ENCODE measurements around the gene SIL1.
"Not testable (repeated sequence)": the region's sequence is repeated elsewhere in the genome, so short reads cannot be mapped to it uniquely, and the experiment has no call there.

SIL1 gene

DNA sequence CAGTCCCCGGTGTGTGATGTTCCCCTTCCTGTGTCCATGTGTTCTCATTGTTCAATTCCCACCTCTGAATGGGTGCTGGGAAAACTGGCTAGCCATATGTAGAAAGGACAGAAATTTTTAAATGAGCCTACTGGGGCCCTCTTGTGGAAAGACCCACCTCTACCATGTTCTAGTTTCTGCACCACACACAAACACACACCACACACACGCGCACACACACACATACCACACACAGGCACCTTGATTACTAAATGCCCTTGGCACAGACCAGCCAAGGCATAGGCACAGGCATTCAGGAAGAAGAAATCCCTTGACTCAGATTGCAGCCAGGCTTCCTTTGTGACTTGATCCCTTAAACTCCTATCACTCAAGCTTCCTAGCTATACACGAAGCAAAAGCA, 60.5 kb downstream of the SIL1 start:
- DNase-seq, result no peak

DNA sequence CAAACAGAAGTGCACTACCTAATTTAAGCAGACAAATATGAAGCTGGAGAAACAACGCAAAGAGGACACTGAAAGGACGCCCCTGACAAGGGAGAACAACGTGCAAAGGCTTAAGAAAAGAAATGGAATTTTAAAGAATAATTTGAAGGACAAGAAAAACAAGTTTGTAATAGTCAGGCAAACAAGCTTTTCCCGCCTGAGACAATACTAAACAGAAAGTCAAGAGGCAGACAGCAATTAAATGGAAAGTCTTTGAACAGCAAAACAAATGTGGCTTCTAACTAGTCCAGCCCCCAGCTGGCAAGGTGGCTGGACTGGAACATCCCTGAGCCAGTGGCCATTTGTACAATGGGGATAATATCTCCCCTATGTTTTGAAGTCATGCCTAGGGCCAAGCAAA, 63.3 kb downstream of the SIL1 start:
- no peak for DNase-seq

DNA sequence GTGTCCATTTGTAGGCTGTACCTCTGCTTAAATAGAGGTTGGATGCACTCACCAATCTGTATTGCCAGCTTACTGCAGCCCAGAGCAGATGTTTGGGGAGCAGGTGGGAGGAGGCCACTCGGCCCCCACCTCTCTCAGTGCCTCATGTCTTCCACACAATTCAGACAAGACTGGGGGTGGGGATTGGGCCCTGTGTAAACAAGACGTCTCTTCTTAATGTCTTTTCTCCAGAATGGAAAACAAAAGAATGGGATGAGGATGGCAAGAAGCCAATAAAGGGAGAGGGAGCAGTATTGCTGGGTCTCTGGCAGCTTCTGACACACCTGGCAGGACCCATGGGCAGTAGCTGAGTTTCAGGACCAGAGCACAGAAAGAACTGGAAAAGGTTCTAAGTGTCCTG, 64.9 kb downstream of the SIL1 start:
- DNase-seq, result no peak

DNA sequence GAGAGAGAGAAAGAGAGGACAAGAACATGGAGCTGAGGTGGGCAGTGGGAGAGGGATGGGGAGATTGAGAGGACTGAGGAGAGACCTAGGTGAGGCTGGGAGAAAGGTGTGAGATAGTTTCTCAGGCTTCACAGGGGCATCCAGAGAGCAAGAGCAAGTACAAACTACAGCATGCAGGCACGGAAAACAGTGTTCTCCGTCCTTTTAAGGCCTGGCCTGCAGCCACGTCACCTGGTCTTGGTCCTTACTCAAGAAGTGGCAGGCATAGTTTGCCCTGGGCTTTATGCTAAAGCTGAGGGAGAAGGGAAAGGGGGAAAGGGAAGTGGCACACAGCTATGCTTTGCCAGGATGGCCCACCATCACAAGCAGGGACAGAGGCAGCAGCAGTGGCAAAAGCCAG, 65.7 kb downstream of the SIL1 start:
- DNase-seq, result no peak

DNA sequence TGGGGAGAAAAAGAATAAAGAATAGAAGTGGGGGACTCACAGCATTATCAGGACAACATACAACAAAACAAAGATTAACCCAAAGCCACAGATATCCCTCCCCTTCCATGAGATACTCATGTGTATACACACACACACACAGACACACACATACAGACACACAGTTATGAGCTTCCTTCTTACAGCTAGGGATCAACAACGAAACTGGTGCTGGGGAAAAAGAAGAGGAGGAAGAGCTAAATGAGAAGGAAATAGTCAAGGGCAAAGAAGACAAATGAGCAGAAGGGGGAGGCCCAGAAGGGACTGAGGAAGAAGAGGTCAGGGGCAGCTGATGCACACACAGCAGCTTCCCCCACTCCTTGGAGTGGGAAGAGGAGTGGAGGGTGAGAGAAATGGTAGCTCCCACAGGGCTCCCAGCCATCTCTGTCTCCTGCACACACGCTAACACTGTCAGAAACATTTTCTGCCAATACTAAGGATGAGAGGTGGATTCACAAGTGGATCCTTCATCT, 66.2 kb downstream of the SIL1 start:
- no peak for DNase-seq

DNA sequence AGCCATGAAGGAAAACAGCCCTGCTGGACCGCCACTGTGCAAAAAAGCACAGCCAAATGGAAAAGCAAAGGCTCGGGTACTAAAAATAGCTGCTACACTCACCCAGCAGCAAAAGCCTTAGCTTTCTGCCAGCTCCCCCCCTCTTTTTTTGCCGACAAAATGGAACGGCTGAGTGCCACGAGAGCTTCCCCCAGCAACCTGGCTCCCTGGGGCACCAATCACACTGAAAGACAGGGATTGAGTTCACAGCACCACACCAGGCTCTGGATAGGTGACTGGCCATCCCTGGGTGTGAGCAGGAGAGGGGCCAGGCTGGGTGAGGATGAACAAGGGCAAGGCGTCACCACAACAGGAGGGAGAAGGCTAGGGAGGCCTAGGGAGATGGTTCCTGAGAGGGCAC, 66.7 kb downstream of the SIL1 start:
- DNase-seq, result no peak

DNA sequence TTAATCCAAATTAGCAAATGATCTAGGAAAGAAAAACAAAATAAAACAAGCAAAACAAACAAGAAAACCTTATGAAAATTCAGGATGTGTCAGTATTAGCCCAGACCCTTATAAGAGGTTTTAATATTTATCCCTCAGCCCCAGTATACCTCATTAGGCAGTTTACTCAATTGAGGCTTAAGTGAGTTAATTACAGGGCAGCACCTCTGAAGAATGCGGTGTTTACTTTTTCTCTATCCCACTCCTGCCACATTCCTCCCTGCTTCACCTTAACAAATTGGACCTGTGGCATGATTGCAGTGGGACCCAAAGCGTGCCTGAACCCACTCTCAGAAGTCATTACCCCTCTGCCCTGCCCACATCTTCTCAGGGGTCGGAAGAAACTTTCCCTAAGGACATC, 67.1 kb downstream of the SIL1 start:
- DNase-seq, result no peak

DNA sequence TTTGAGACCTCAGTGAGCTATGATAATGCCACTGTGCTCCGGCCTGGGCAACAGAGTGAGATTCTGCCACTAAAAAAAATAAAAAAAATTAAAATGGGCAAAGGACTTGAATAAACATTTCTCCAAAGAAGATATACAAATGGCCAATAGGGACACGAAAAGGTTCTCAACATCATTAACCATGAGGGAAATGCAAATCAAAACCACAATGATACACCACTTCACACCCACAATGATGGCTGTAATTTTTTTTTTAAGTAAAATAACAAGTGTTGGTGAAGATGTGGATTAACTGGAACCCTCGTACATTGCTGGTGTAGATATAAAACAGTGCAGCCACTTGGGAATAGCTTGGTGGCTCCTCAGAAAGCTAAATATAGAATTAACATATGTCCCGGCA, 68.0 kb downstream of the SIL1 start:
- no peak for DNase-seq

DNA sequence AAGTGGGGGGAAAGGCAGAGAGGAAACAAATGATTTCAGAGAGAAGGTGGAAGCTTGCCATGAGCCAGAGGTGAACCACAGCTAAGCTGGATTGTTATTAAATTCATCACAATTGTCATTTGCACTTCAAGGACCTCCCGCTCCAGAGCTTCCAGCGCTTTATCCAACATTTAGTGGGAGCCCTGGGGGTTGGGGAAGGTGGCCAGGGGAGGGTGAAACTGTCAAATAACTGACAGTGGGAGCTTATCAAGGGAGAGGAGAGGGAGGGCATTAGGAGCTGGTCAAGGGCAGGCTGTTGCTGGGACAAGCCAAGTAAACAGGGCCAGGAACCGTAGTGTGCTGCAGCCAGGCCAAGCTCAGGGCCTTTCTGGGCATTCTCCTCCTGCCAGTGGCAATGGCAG, 71.5 kb downstream of the SIL1 start:
- no peak for DNase-seq

DNA sequence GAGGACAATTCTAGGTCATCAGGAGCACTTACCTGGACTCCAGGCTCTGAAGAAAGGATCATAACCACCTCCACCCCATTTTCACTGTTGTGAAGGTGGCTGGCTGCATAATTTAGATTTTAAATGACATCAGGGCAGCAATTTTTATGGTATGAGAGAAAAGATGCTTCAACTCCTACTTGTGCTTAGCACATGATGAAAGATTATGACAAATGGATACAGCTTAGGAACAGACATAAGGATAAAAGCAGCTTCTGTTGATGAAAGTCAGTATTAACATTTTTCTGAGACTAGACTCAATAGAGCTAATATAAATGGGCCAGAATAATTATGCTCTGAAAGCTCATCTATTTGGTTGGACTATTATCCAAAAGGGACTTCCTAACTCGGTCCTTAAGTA, 72.2 kb downstream of the SIL1 start:
- no peak for DNase-seq

DNA sequence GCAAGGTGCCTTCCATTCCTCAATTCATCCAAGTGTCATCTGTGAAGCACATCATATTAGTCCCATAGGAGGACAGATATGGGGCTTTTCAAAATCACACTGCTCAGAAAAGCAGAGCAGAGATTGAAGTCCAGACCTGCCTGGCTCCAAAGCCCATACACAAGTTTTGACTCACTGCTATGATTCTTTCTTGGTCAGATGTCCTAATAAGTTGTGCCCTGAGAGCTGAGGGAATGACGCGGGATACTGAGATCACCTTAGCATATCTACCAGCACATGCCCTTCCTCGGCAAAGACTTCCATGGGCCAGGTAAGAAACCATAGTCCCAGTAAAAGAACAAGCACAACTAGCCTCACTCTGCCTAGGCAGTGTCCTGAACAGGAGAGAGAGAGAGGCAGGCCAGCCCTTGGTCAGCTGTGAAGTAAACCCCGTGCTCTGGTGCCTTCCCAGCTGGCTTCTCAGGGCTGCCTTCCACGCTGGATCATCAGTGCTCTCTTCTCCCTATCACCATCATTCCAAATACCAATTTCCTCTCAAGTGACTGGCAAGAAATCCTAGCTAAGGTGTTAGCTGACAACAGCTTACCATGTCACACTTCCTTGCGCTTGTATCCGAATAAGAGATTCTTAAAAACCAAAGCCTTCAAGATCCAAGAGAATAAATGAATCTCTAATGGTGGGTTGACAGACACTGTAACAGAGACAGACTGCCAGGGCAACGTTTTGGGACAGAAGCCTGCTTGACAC, 73.2 kb downstream of the SIL1 start:
- no peak for DNase-seq

DNA sequence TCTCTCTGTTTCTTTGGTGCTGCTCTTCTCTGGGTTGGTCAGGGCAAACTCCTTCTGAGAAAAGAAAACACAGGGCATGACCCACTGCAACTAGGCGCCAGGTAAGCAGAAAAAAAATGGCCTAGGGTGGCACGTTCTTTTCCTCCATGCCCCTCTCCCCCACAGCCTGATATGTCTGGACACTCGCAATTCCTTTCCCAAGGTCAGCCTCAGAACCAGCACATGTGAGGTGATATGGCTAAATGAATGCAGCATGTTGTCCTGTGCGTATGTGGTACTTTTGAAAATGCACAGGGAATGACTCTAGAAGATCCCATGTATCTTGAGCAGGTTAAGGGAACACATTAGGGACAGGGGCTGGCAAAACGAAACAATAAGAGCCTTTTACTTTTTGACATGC, 77.0 kb downstream of the SIL1 start:
- no peak for DNase-seq

DNA sequence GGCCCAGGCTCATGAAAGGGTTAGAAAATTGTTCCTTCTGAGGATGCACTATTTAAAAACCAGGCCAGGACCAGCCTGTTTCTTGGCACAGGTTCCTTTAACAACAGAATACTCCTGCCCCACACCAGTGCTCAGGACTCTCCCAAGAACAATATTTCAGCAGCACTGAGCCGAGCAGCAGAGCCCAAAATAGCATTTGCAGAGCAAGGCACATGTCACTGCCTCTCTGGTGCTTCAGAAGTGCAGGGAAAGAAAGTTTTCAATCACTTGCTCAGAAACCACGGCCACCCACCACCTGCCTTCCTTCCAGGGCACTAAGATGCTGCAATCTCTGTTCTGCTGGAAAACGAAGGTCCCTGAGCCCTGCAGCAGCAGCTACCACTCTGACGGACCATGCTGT, 77.6 kb downstream of the SIL1 start:
- DNase-seq, result no peak

DNA sequence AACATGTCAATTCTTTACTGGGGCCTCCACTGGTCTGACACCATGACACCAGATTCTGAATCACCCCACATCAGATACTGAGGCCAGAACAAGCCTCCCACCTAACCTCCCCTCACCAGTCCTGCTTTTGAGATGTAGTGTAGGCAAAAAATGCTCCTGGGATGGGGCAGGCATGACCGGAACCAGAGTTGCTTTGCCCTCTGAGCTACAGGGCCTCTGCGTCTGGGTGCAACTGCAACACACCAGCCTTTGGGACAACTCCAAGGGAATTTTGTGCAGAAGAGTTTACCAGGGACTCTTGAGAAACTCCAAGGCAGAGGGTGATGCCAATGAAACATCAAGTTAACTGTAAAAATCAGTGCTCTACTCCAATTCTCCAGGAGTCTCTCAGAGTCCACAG, 79.4 kb downstream of the SIL1 start:
- no peak for DNase-seq

DNA sequence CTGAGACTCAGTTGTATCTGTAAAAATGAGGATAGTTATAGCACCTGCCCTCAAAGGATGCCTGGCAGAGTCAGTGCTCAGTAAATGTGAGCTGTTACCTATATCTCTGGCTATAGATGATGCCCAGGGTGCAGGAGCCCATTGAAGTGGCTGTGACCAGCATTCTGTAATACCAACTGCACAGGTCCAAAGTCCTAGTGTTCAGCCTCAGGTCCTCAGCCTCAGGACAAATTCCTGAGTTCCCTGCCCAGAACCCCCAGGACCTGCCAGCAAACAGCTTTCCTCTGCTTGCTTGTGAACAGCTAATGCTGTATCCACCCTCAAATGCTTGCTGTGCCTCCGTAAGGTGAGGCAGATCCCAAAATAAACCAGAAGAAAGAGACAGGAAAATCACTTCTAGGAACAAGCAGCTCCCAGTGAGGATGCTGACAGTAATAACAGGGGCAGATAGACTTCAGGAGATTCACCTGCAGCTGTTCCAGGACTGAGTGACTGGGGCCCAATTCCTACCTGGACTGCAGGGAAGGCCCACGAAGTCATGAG, 80.8 kb downstream of the SIL1 start:
- no peak for DNase-seq

DNA sequence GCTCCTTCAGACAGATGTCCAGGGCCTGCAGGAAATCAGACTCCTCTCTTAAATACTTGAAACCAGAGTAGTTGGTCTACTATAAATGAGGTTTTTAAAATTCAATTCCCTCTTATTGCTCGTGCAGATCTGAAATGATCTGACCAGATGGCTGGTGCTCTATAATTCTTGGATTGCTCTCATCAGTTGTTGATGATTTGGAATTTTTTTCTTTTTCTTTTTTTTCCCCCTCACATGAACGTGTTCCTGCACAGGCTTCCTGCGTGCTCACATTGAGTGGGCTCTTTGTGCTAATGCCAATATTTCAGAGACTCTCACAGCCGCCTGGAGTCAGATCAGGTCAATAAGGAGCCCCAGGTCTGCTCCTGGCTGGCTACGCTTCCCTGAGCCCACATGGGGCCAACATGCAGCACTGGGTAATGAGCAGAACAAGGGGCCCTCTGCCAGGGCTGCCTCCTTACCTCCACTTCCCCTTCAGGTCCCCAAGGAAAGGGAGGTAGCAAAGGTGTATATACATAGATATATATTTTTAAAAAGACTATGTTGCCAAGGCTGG, 82.0 kb downstream of the SIL1 start:
- DNase-seq, result no peak

DNA sequence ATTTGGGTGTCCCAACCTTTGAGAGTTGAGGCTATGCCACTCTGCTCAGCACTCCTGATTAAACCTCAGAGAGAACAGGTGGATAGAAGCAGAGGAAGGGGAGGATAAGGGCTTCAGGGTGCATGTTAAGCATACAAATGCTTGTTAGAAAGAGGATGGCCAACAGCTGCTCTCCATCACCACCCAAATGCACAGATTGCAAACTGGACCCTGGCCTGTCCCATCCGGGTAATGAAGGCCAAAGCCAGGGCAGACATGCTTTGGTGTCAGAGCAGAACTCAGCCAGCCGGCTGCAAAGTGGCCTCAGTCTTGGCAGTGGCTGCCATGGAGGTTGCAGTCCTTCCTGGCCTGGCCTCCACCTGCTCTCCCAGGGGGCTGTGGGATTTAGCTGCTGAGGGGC, 84.3 kb downstream of the SIL1 start:
- DNase-seq, result no peak

DNA sequence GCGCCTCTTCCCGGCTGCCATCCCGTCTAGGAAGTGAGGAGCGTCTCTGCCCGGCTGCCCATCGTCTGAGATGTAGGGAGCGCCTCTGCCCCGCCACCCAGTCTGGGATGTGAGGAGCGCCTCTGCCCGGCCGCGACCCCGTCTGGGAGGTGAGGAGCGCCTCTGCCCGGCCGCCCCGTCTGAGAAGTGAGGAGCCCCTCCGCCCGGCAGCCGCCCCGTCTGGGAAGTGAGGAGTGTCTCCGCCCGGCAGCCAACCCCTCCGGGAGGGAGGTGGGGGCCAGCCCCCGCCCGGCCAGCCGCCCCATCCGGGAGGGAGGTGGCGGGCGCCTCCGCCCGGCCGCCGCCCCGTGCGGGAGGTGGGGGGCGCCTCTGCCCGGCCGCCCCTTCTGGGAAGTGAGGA, 85.8 kb downstream of the SIL1 start:
- not testable (repeated sequence) for DNase-seq

DNA sequence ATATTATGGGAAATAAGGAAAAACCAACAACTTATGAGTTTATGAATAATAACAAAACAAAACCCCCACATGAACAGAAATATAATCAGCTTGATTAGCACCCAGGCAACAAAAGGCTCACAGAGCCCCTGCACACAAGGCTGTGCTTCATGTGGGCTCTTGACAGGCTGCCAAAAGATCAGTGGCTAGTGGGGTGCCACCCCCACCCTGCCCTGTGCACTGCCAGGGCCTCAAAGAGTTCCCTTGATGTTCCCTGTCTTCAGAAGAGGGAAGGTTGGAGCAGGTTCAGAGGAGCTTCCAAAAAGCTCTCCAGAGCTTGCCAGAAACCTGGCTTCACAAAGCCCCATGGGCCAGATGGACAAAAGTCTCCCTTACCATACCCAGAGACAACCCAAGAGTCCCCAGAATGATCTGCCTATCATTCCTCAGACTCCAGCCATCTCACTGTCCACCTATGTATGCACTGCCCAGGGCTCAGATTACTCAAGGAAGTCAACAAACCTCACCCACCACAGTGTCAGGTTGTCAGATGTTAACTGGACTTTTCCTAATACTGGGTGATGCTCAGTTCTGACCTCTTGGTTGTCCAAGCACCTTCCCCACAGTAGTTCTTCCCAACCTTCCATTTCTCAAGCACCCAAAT, 87.5 kb downstream of the SIL1 start:
- no peak for DNase-seq

DNA sequence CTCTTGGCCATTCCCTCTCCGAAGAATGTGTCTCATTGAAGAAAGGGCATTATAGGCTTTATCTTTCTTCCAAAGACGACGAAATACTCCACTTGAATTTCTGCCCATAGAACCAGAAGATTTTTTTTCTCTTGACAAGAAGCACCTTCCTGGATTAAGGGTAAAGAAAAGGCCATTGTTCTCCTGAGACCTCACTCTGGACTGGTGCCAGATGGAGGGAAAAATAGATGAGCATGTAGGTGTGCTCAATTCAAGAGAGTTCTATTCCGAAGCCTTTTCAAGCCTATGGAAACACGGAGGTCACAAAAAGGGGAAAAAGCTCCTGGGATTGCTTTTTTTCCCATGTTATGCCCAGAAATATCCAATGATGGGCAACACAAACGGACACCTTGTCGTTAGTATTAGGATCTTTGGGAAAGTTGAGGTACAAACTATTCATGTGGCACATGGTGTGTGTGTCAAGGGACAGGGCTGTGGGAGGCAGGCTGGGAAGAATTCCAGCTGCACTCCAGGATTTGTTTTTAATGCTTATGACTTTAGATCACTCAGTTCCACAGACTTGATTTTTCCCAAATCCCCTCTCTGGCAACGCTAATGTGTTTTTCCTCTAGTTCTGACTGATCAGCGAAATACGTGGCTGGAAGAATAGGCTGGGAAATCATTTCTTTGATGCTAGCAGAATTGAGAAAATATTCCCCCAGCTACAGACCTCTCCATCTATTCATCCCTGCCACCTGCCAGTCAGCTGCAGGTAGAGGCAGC, 89.9 kb downstream of the SIL1 start:
- DNase-seq, result no peak

DNA sequence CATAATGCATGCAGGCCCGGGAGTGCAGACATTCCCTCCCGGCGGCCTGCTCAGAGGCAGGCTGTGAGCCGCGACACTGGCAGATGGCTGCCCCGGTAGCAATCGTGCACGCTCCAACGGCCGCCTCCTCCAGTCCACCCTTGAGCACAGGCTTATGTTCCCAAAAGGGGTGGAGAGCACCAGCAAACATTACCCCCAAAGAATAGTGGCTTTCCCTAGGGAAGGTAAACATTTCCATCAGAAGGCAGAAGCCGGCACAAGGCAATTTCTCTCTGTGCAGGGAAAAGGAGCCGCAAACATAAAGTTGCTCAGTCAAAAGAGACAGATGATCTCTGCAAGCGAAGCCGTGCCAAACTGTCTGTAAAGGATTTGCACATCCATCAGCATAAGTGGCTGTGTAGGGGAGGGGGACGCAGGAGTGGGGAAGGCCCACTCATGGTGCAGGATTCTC, 92.5 kb downstream of the SIL1 start:
- DNase-seq, result no peak

DNA sequence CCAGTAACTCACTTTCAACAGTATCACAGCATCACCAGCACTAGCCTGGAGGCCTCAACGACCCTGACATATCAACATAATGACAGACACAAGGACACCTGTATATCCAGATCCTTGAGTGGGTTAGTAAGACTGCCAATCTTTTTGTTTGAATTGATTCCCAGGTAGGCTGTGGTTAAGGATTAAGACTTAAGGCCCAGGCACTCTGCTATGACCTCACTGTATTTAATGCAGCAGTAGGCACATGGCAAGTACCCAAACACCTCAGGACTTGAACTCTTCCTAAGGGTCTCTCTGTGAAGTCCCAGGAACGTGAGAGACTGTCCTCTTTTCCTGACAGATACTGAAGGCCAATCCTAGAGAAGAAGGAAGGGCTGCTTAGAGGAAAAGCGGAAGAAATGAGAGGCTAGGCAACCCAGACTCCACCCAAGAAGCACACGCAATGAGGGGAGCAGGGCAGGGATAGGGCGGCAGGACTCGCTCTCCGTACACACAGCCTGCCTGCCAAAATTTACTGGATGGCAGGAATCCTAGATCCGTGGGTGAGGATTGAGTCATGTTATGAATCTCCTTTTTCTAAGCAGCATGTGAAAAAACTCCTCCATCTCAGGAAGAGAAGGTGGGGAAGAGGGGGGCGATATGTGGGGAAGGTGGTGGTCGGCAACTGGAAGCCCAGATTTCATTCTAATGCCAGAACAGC, 93.4 kb downstream of the SIL1 start:
- DNase-seq, result no peak

DNA sequence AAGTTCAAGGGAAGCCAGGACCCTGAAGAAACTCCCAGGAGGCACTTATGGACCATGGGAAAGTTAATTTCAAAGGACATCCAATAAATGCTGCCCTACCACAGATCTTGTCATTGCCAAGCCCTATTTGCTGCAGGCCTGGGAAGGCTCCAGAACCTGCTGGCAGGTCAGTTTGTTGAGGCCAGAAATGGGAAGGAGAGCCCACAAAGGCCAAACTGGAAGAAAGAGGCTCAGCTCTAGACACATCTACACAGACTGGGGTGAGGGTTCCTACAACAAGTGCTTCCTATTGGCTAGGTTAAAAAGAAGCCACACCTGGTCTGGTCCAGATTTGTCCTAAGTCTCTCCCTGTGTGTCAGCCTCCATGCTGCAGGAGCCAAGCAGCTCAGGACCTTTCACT, 94.4 kb downstream of the SIL1 start:
- DNase-seq, result no peak
